Stomach (tissue), 4 donors: ENCODE data around the gene H3-3A.

Experiments used
- CTCF ChIP-seq, 7 experiments: fragments of 450-650 bp in 4 of 7; fragments of 200-600 bp in 3 of 7; sonication (generic) in 3 of 7; IDR thresholded peaks; one replicate each; pipeline ENCODE4 v1.5.1; 2016 to 2019; ENCODE audit warnings: antibody characterized with exemption in 7 of 7, control low read depth in 2 of 7, mild to moderate bottlenecking in 1 of 7
- POLR2A ChIP-seq, 4 donors: fragments of 450-650 bp; IDR thresholded peaks; one replicate each; pipeline ENCODE4 v1.6.1; 2016; ENCODE audit warnings: antibody characterized with exemption in 4 of 4, control low read depth in 2 of 4, mild to moderate bottlenecking in 1 of 4, moderate library complexity in 1 of 4
- POLR2AphosphoS5 ChIP-seq, 3 donors: sonication (generic); formaldehyde crosslinking; IDR thresholded peaks; one replicate each; pipeline ENCODE4 v1.6.1; 2016; ENCODE audit warnings: antibody characterized with exemption in 3 of 3

- TF ChIP-seq POLR2AphosphoS5 (IDR thresholded peaks at IDR 0.05) (no peak), CTCF (IDR thresholded peaks at IDR 0.05) (no peak), POLR2A (IDR thresholded peaks at IDR 0.05) (no peak)
Measured at GRCh38 chr1:226094451-226094850, 31.9 kb downstream of the H3-3A start.
